ENCODE data around the gene RPS6KC1.

DNA sequence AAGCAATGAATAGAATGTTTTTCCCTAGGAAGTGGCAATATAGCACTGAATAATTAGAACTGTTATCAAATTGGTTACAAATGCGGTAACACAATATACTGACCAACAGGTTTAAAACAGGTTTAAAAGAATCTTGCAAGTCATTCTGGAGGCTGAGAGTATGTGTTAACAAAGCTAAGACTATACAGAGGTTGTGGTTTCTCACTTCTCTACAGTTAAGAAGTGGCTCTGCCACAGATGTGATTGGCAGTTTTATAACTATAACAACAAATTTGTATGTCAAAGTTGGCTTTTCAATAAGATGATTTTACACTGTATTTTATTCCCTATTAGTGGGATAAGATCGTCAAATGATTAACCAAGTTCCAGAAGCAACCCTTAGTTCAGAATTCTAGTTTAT lies 42.5 kb upstream of the RPS6KC1 start:
- TF ChIP-seq CTCF (conservative IDR thresholded peaks at IDR 0.05): no peak
- TF ChIP-seq ZFX (IDR thresholded peaks at IDR 0.05): no peak

Measured in C4-2B (cell line).